RPMI7951 (cell line): Measurements from ENCODE around the gene RNF166. TPM values are rescaled to one million over a fixed set of nuclear protein-coding genes. Genes with fewer than 3 reads are reported as not detected.

Experiments
- DNase-seq: peaks from one replicate; pipeline ENCODE4 v3.0.0-alpha.2; 2012; ENCODE audit warnings: low read depth
- total RNA-seq: library from RNA; depleted of rRNA; stranded (reverse); fragments of >200 nt; shearing (Covaris generic); gene quantifications from 2 replicates; pipeline ENCODE4 v1.2.3, GENCODE V29; 2014

Gene RNF166
- total RNA-seq, 1 experiment from 2014 or later, result 10.6 TPM

DNA sequence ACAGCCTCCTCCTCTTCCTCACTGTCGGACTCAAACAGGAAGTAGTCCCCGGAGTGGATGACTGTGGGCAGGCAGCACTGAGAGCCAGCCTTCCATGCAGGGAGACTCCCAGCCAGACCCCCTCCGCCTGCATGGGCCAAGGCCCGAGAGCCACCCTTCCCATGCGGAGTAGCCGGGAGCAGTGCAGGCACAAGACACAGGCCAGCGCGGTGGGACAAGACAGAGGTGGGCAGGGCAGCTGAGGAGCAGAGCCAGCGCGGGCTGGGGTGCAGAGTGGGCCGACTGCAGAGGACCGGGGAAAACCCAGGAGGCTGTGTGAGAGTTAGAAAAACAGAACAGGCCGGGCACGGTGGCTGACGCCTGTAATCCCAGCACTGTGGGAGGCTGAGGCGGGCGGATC is 17.7 kb upstream of the RNF166 start:
- DNase-seq, result no peak

DNA sequence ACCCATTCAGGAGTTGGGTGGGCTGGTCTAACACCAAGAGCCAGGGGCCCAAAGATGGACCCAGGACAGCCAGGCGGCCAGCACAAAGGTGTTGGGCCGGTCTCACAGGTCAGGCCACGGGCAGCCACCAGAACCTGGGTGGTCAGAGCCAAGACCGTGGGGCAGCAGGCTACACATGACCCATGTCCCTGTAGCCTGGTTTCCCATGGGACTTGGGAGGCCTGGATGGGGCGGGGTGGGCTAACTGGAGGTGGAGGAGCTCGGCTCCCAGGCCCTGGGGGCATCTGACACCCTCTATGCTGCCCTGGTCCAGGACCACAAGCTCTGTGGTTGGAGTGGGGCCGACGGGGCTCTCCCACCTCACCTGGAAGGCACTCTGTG is 17.3 kb upstream of the RNF166 start:
- DNase-seq, result no peak

DNA sequence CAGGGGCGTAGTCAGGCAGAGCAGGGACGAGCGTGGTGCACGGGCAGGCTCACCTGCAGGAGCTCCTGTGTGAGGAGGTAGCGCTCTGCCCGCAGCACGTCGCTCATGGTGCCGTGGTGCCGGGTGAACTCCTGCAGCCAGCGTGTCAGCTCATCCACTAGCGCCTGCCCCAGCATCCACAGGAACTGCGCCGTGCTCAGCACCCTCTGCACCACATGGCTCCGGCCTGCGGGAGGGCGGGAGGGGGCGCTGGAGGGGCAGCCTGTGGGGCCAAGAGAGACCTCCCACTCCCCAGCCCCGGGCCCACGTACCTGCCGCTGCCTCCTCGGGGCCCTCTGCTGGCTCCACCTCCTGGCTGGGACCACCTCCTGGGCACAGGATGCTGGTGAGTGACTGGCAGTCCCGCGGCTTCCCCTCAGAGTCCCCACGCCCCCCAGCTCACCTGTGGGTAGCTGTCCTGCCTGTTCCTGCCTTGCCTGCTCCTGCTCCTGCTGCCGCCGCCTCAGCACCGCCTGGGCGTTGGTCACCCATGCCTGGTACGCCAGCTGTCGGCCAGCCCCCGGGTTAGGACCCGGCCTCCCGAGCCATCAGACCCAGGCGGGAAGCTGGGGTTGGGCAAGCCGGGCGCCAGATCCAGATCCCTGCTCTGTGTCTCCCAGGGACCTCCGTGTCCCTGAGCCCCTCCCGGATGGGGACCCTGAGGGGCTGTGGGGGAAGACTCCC is 16.7 kb upstream of the RNF166 start:
- DNase-seq, result no peak

DNA sequence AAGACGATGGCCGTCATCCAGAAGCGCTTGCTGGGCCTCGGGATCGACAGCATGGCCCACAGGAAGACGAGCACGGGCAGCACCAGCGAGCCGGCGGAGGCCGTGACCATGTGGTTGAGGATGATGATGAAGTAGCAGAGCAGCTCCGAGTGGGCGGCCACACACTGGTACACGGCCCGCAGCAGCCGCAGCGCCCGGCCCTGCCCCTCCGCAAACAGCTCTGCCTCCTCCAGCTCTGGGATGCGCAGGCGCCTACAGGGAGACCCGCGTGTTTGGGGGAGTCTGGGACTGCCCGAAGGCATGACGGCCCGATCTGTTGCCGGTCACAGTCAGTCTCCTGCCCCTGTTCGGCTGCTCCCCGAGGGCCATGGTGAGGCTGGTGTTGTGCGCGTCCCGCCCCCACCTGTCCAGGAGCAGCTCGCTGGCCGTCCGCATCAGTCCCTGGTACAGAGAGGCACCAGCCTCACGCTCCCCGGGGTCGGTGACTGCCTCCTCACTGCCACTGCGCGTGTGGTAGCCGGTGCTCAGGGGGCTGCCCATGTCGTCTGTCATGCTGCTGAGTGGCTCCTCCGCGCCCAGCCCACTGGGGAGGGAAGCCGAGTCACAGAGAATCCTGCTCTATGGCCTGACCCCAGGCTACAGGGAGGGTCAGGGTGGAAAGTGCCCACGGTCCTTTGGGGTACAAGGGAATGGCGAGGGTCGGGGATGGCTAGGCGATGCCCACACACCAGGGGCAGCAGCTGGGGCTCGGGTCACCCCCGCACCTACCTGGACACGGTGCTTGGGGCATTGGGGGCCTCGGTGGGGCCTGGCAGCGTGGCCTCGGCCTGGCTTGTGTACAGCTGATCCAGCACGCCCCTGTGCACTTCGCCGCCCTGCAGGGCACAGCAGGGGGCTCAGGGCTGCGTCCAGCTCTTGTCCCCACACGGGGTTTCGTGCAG is 15.9 kb upstream of the RNF166 start:
- DNase-seq, result no peak

DNA sequence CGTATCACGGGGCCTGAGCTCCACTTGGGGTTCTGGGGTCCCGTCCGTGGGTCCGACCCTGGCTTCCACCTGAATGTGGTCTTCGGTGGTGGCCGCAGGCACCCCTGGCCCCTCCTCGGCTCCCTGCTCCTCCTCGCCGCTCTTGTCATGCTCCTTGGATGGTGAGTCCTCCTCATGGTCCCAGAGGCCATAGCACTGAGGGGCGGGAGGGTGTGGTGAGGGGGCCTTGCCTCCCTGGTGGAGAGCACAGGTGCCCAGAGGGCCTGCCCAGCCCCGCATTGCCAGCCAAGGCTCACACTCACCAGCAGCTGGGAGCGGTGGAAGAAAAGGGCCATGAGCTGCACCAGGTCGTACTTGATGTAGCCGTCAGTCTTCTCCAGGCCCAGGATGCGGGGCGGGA is 15.0 kb upstream of the RNF166 start:
- DNase-seq, result no peak

DNA sequence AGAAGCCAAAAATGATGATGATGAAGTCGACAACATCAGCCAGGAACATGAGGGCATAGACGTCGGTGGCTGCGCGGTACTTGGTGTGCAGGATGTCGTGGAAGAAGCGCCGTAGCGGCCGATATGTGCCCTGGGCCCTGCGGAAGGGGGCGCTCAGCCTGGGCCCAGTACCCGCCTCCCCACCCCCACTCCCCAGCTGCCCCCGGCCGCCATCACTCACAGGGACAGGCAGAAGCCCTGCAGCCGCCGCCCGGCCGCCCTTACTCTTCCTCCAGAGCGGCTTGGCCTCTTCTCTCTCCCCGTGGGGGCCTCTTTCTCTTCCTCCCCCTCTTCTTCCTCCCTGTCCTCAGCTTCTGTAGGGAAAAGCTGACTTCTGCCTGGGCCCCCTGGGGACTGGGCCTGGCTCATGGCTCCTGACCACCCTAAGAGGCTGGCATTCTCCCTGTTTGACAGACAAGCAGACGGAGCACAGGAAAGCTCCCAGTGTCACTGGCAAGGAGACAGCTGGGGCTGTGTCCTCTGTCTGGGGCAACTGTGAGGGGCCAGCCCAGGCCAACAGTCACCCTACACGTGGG is 14.3 kb upstream of the RNF166 start:
- DNase-seq, result no peak

DNA sequence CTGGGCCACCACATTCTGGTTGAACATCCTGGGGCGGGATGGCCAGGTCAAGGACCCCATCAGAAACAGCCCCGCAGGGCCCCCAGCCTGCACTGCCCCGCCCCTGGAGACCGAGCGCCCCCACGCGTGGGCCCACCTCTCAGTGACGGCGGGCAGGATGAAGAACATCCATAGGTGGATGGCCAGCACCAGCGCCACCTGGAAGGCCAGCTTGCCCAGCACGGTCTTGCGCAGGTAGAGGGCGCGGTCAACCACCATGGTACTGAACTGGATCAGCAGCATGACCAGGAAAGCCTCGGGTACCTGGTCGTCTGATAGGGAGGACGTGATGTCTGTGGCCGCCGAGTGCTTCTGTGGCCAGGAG is 13.7 kb upstream of the RNF166 start:
- no peak for DNase-seq

DNA sequence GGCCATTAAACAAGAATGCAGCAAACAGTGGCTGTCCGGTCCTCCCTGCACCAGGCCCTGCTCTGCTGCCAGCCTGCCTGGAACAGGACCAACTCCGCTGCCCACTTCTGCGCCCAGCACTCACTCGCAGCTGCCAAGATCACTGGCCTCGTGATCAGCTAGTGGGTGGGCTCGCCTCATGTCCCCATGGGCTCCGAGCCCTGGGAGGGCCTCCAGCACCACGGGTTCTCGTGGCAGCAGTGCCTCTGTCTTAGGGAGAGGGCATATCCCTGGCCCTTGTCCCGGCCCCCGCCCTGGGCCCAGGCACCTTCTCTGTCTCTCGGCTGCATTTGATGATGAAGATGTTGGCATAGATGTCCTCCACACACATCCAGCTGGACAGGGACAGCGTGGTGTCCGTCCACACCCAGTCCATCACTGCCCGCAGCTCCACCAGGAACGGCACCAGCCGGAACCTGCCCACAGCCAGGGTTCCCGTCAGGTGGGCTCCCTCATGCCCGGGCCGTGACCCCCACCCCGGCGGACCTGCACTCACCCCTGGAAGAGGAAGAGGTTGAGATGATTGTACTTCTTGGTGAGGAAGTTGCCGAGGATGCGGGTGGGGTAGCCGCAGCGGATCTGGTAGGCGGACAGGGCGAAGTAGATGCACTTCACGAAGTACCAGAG is 13.2 kb upstream of the RNF166 start:
- no peak for DNase-seq

DNA sequence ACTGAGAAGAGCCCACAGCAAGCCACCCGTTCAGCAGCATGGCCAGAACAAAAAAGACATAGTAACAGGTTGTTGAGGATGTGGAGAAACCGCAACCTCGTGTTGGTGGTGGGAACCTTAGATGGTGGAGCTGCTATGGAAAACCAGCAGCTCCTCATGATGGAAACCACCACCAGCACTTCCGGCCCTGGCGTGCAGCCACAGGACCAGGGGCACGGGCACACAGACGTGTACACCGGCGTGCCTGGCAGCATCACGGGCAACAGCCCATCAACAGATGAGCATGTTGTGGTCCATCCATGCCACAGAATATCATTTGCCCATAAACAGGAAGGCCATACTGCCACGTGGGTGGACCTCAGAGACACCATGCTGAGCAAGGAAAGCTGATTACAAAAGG is 12.0 kb upstream of the RNF166 start:
- DNase-seq, result no peak

DNA sequence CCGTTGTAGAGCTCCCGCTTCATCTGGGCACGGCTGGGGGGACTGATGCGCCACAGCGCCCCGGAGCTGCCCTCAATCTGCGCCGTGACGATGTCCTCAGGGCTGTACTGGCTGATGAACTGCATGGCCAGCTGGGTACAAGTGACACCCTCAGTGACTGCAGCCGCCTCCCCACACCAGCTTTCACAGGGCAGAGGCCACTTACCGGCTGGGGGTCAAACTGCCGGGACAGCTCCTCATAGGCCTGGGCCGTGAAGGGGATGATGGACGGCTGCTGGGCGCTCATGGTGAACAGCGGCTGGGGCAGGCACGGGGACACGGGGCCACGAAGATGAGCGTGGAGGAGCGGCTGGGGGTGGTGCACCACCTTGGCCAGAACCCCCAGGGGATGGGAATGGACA is 10.4 kb upstream of the RNF166 start:
- no peak for DNase-seq

DNA sequence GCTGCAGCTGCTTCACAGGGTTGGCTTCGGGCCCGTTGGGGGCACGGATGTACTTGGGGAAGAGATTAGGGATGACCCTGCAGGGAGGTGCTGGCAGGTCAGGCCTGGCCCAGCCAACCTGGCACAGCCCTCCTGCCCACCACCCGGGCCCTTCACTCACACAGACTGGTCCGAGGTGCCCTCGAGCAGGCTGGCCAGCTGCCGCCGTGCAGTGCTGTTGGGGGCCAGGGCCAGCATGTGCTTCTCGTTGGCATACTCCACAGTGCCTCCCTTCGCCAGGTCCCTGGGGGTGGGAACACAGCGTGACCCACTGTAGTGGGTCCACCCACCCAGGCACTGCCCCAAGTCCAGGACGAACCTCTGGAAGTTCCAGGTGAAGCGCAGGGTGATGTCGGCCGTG is 10.0 kb upstream of the RNF166 start:
- DNase-seq, result no peak

DNA sequence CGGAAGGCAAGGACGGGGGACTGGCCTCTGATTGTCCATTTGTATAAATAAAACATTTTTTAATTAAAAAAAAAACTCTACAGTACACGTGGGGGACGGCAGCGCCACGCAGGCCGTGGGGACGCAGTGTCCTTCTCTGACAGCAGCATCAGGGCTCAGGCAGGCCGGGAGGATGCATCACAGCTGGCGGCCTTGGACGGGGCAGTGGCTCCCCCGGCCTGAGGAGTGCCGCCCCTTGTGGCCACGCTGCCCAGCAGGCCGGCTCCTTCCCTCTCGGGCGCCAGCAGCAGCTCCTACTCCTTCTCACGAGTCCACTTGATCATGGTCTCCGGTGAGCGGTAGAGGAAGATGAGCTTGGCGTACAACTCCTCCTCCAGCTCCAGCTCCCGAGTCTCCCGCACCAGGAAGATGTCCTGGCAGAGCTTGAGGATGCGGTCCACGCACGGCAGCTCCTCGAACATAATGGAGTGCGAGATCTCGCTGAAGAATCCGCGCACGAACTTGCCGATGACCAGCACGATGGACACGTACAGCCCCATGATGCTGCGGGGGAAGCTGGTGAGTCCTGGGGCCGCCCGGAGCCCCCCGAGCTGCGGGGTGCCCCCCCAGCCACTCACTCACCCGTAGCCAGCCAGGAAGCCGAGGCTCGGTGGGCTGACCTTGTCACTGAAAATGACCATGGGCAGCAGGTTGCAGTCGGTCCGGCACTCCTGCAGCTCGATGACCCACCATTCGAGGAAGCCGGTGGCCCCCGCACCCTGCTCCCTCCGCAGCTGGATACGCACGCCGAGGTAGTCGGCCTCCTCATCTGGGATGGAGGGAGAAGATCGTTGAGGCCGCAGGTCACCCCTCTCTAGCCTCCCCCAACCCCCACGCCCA is 9.3 kb upstream of the RNF166 start:
- DNase-seq, result no peak

DNA sequence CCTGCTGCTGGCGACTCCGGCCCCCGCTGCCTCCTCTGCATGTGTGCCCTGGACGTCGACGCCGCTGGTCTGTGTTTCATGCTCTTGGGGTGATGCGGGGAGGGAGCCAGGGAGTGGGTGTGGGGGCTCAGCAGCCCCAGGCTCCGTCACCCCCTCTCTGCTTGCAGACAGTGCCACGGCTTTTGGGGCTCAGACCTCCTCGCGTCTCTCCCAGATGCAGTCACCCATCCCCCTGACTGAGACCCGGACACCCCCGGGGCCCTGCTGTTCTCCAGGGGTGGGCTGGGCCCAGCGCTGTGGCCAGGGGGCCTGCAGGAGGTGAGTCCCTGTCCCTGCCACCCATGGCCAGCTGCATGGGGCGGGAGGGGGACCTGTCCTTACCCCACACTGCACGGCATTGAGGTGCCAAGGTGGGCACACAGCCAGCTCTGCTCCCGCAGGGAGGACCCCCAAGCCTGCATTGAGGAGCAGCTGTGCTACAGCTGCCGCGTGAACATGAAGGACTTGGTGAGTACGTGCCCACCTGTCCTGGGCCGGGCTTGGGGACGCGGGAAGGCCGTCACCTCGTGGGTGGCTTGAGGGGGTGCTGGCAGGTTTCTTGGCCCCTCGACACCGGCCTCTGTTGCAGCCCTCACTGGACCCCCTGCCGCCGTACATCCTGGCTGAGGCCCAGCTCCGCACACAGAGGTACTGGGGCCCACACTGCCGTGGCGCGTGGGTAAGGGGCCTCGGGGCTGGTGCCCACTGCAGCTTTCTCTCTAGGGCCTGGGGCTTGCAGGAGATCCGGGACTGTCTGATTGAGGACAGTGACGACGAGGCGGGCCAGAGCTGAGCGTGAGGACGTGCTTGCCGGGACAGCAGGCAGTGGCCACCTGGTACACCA is 8.5 kb upstream of the RNF166 start:
- no peak for DNase-seq

DNA sequence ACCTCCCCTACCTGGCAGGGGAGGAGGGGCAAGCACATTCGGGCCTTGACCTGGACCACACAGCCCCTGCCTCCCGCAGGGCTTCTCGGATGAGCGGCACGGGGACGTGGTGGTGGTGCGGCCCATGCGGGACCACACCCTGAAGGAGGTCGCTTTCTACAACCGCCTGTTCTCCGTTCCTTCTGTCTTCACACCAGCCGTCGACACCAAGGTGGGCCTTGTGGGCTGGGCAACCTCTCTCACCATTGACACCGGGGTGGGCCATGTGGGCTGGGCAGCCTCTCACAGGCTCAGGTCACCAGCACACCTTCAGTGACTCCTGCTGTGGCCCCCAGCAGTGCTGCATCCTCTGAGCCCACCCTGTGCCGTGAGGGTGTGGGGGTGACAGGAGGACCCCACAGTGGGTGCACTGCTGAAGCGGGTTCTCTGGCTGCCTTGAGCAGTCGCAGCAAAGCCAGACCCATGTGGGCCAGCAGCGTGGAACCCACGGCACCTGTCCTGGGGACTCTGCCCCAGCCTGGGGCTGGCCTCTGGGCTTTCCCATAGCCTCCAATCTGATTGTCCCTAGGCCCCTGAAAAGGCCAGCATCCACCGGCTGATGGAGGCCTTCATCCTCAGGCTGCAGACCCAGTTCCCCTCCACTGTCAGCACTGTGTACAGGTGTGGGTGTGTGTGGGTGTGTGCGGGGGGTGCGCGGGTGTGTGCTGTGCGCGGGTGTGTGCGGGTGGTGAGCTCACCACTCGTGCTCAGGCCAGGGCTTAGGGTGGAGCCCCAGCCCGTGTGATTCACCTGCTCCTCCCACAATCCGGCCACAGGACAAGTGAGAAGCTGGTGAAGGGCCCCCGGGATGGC is 7.6 kb upstream of the RNF166 start:
- DNase-seq, result no peak

DNA sequence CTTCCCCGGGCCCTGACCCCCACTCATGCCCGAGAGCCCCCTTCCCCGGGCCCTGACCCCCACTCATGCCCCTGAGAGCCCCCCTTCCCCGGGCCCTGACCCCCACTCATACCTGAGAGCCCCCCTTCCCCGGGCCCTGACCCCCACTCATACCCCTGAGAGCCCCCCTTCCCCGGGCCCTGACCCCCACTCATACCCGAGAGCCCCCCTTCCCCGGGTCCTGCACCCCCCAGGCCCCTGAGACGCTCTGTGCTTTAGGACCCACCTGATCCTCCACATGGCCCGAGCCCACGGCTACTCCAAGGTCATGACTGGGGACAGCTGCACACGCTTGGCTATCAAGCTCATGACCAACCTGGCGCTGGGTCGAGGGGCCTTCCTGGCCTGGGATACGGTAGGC is 6.8 kb upstream of the RNF166 start:
- DNase-seq, result no peak

DNA sequence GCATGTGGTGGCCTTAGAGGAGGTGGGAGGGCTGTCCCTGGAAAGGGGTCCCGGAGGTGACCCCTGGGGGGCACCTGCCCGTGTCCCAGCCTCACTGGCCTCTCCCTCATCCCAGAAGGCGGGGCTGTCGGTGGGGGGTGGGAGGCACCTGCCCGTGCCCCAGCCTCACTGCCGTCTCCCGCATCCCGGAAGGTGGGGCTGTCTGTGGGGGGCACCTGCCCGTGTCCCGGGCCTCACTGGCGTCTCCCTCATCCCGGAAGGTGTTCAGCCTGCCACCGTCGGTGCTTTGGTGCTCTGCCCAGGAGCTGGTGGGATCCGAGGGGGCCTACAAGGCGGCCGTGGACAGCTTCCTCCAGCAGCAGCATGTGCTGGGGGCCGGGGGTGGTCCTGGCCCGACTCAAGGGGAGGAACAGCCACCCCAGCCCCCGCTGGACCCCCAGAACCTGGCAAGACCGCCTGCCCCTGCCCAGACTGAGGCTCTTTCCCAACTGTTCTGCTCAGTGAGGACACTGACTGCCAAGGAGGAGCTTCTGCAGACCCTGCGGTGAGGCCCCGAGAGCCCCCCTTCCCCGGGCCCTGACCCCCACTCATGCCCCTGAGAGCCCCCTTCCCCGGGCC is 6.3 kb upstream of the RNF166 start:
- no peak for DNase-seq

DNA sequence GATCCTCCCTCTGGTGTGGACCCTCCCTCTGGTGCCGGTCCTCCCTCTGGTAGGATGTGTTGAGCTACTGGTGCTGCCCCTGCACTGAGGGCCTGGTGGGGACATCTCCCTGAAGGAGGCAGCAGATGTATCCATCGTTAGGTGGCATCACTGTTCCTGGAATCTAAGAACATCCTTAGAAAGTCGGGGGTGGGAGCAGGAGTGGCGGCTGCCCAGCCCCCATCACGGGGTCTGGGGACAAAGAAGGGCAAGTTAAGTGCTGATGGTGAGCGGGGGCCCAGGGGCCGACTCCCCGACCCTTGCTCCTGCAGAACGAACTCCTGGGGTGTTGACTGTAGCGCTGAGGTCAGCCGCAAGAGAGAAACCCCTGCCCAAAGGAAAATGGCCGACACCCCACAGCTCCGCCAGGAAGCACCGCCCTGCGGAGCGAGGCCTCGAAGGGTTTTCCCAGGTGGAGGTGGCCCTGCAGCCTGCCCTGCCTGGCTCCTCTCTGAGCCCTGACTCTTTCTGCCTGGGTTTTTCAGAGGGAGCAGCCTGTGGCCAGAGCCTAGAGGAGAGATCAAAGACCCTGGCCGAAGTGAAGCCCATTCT is 5.6 kb upstream of the RNF166 start:
- no peak for DNase-seq

DNA sequence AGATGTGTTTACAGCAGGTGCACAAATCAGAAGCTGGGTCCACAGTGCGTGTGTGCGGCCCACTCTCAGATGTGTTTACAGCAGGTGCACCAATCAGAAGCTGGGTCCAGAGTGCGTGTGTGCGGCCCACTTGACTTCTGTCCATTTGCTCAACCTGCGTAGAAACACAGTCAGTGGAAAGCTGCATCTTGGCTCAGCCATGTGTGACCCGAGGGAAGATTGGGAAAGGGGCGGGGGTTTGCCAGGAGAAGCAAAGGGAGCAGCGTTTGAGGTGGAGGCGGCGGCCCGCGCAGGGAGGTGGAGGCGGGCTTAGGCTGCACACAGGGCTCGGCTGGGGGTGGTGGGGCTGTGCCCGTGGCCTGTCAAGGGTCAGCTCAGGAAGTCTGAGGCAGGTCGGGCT is 4.3 kb upstream of the RNF166 start:
- no peak for DNase-seq
